SK-N-SH treated with all-trans-retinoic acid at 6 μM for 48 hours (cell line): ENCODE measurements around the gene PILRA.

Source experiments
- ATAC-seq: fragments of 200-7000 bp; cut with Tn5 transposase; 3 replicates; pipeline ENCODE4 v1.9.1; 2020; ENCODE audit warnings: mild to moderate bottlenecking, moderate library complexity
- ARNTL ChIP-seq: fragments of 450-650 bp; formaldehyde crosslinking; IDR thresholded peaks from 2 replicates; pipeline ENCODE4 v1.5.0; 2020; ENCODE audit warnings: low read depth, mild to moderate bottlenecking, moderate library complexity, borderline replicate concordance
- BACH2 ChIP-seq: fragments of 250-450 bp; sonication (Bioruptor Pico); IDR thresholded peaks from 2 replicates; pipeline ENCODE4 v1.9.0; 2021; ENCODE audit warnings: mild to moderate bottlenecking, borderline replicate concordance
- CREB5 ChIP-seq: fragments of 250-450 bp; sonication (Bioruptor Pico); IDR thresholded peaks from 2 replicates; pipeline ENCODE4 v1.5.1; 2020; ENCODE audit warnings: low read depth, mild to moderate bottlenecking, moderate library complexity
- CSDC2 ChIP-seq: fragments of 250-450 bp; sonication (Bioruptor Pico); IDR thresholded peaks from 2 replicates; pipeline ENCODE4 v1.5.0; 2020; ENCODE audit warnings: mild to moderate bottlenecking, moderate library complexity
- CSRNP3 ChIP-seq: fragments of 250-450 bp; sonication (Bioruptor Pico); IDR thresholded peaks from 2 replicates; pipeline ENCODE4 v1.5.1; 2021; ENCODE audit warnings: mild to moderate bottlenecking, moderate library complexity
- ESRRG ChIP-seq: fragments of 250-450 bp; sonication (Bioruptor Pico); IDR thresholded peaks from 2 replicates; pipeline ENCODE4 v1.6.1; 2021; ENCODE audit warnings: mild to moderate bottlenecking
- GLIS3 ChIP-seq: fragments of 250-450 bp; sonication (Bioruptor Pico); IDR thresholded peaks from 2 replicates; pipeline ENCODE4 v1.5.0; 2020; ENCODE audit warnings: mild to moderate bottlenecking, moderate library complexity
- OSR1 ChIP-seq: fragments of 250-450 bp; sonication (Bioruptor Pico); IDR thresholded peaks from 2 replicates; pipeline ENCODE4 v1.8.0; 2022; ENCODE audit warnings: moderate library complexity, mild to moderate bottlenecking, inconsistent platforms
- PATZ1 ChIP-seq: fragments of 250-450 bp; sonication (Bioruptor Pico); IDR thresholded peaks from 2 replicates; pipeline ENCODE4 v1.8.0; 2020; ENCODE audit warnings: mild to moderate bottlenecking, moderate library complexity, borderline replicate concordance
- PPARA ChIP-seq: fragments of 250-450 bp; sonication (Bioruptor Pico); IDR thresholded peaks from 2 replicates; pipeline ENCODE4 v1.5.0; 2020; ENCODE audit warnings: mild to moderate bottlenecking, borderline replicate concordance
- RARB ChIP-seq: fragments of 250-450 bp; sonication (Bioruptor Pico); IDR thresholded peaks from 2 replicates; pipeline ENCODE4 v1.8.0; 2021; ENCODE audit warnings: mild to moderate bottlenecking, moderate library complexity
- TCF4 ChIP-seq: fragments of 250-450 bp; sonication (Bioruptor Pico); IDR thresholded peaks from 2 replicates; pipeline ENCODE4 v1.8.0; 2021; ENCODE audit warnings: mild to moderate bottlenecking, moderate library complexity, borderline replicate concordance
- TOX ChIP-seq: fragments of 250-450 bp; sonication (Bioruptor Pico); IDR thresholded peaks from 2 replicates; pipeline ENCODE4 v1.8.0; 2021; ENCODE audit warnings: mild to moderate bottlenecking, moderate library complexity, borderline replicate concordance
- ZC3H10 ChIP-seq: fragments of 250-450 bp; sonication (Bioruptor Pico); IDR thresholded peaks from 2 replicates; pipeline ENCODE4 v1.5.1; 2021; ENCODE audit warnings: mild to moderate bottlenecking, moderate library complexity
- ZFP3 ChIP-seq: fragments of 250-450 bp; sonication (Bioruptor Pico); IDR thresholded peaks from 2 replicates; pipeline ENCODE4 v1.5.0; 2020; ENCODE audit warnings: mild to moderate bottlenecking, moderate library complexity
- ZFP30 ChIP-seq: fragments of 450-650 bp; formaldehyde crosslinking; IDR thresholded peaks from 2 replicates; pipeline ENCODE4 v1.5.0; 2022; ENCODE audit warnings: mild to moderate bottlenecking, moderate library complexity
- ZNF565 ChIP-seq: fragments of 450-650 bp; formaldehyde crosslinking; conservative IDR thresholded peaks from 2 replicates; pipeline ENCODE4 v1.5.0; 2020; ENCODE audit warnings: low read depth, mild to moderate bottlenecking, moderate library complexity
- ZNF70 ChIP-seq: fragments of 450-650 bp; formaldehyde crosslinking; IDR thresholded peaks from 2 replicates; pipeline ENCODE4 v1.5.0; 2020; ENCODE audit warnings: mild to moderate bottlenecking, moderate library complexity
- ZNF8 ChIP-seq: fragments of 450-650 bp; formaldehyde crosslinking; IDR thresholded peaks from 2 replicates; pipeline ENCODE4 v1.5.0; 2020; ENCODE audit warnings: mild to moderate bottlenecking, moderate library complexity

Gene PILRA

GRCh38 chr7:100431286-100431735 is 58.0 kb downstream of the PILRA start:
- ATAC-seq = no peak
- TF ChIP-seq PPARA = no peak
- TF ChIP-seq ARNTL = no peak
- TF ChIP-seq RARB (CRISPR knock-in tag) = no peak
- no peak for TF ChIP-seq PATZ1 (CRISPR knock-in tag)
- TF ChIP-seq, all 23 proteins: peak for 0

- no peak for ATAC-seq
These were observed 58.8 kb downstream of the PILRA start for GRCh38 chr7:100432053-100432452.

GRCh38 chr7:100432621-100433275 is 59.5 kb downstream of the PILRA start:
- no peak for TF ChIP-seq CREB5
- no peak for TF ChIP-seq ZC3H10 (CRISPR knock-in tag)
- TF ChIP-seq BACH2 (CRISPR knock-in tag) = no peak
- TF ChIP-seq OSR1 (CRISPR knock-in tag) = no peak
- TF ChIP-seq ZFP30 (CRISPR knock-in tag) = no peak
- TF ChIP-seq ZFP3 (CRISPR knock-in tag) = no peak
- TF ChIP-seq GLIS3 = no peak
- no peak for TF ChIP-seq RARB (CRISPR knock-in tag)
- no peak for TF ChIP-seq CSDC2 (CRISPR knock-in tag)
- TF ChIP-seq TOX (CRISPR knock-in tag) = no peak
- TF ChIP-seq ZNF8 (CRISPR knock-in tag) = no peak
- TF ChIP-seq ESRRG = no peak
- TF ChIP-seq PPARA = no peak
- TF ChIP-seq TCF4 = no peak
- TF ChIP-seq ARNTL = no peak
- no peak for TF ChIP-seq CSRNP3 (CRISPR knock-in tag)
- TF ChIP-seq ZNF70 (CRISPR knock-in tag) = no peak
- no peak for ATAC-seq

More at GRCh38 chr7:100432053-100432452, 58.8 kb downstream of the PILRA start:
- TF ChIP-seq ZFP3 (CRISPR knock-in tag) (no peak), BACH2 (CRISPR knock-in tag) (no peak), PATZ1 (CRISPR knock-in tag) (no peak), PPARA (no peak), ZFP30 (CRISPR knock-in tag) (no peak), ZNF565 (CRISPR knock-in tag) (no peak)

- no peak for TF ChIP-seq TOX (CRISPR knock-in tag)
- no peak for ATAC-seq
These were observed 59.9 kb downstream of the PILRA start for GRCh38 chr7:100433276-100433591.

- TF ChIP-seq BACH2 (CRISPR knock-in tag) (no peak), ARNTL (no peak), CREB5 (no peak), ZNF70 (CRISPR knock-in tag) (no peak), ZFP30 (CRISPR knock-in tag) (no peak)
These were observed 60.5 kb downstream of the PILRA start for GRCh38 chr7:100433592-100434296.

More at GRCh38 chr7:100433592-100434296, 60.5 kb downstream of the PILRA start:
- ATAC-seq = no peak
